ENCODE results near the gene ATG4A.

- TF ChIP-seq CTCF (IDR thresholded peaks at IDR 0.05 in 4 of 5, conservative IDR thresholded peaks at IDR 0.05 in 1 of 5), result no peak
- TF ChIP-seq POLR2A (IDR thresholded peaks at IDR 0.05), result no peak
Measured at GRCh38 chrX:108186811-108187210, 95.2 kb downstream of the ATG4A start.
